ENCODE results near the gene TNP1. TPM values are rescaled to one million over a fixed set of nuclear protein-coding genes. Genes with fewer than 3 reads are reported as not detected.

TNP1 gene
- total and polyA plus RNA-seq, 2 donors from 2014 or later = not detected

DNA sequence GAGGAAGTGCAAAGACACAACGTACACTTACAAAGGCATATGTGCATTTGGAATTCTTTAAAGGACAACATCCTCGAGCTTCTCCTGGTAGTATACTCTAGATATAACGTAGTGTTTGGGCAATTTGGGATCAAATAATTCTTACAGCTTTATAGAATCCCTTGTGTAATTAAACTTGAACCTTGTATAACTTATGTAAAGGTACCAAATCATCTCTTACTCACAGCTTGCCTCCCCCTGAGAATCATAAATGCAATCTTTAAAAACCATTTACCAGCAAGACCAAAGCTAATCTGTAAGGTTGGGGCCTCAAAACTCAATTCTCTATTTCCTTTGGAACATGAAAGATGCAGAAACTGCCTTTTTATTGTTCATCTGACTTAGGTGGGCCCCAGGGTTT is 12.2 kb upstream of the TNP1 start:
- FAIRE-seq (no peak), DNase-seq (no peak)
- TF ChIP-seq, protein P1, sequence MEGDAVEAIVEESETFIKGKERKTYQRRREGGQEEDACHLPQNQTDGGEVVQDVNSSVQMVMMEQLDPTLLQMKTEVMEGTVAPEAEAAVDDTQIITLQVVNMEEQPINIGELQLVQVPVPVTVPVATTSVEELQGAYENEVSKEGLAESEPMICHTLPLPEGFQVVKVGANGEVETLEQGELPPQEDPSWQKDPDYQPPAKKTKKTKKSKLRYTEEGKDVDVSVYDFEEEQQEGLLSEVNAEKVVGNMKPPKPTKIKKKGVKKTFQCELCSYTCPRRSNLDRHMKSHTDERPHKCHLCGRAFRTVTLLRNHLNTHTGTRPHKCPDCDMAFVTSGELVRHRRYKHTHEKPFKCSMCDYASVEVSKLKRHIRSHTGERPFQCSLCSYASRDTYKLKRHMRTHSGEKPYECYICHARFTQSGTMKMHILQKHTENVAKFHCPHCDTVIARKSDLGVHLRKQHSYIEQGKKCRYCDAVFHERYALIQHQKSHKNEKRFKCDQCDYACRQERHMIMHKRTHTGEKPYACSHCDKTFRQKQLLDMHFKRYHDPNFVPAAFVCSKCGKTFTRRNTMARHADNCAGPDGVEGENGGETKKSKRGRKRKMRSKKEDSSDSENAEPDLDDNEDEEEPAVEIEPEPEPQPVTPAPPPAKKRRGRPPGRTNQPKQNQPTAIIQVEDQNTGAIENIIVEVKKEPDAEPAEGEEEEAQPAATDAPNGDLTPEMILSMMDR (IDR thresholded peaks at IDR 0.05; ENCODE audit: borderline replicate concordance, extremely low read depth, insufficient read depth) = no peak
- H3K4me1 ChIP-seq (ENCODE audit: control insufficient read depth in 2 of 3, insufficient read depth in 2 of 3, low read depth in 1 of 3, low read length in 3 of 3) = peaks cover 0 to 4% (median 0%) of the 10 kb centered on the region in 3 donors
- no peak overlapping the region for H3K9ac ChIP-seq (ENCODE audit: low read length in 3 of 3)
- H3K27ac ChIP-seq (ENCODE audit: low read depth in 2 of 2, low read length in 2 of 2) = no peak overlapping the region
- intact Hi-C loops (cut with DNase I) = no loop called here
- H3K9me3 ChIP-seq (ENCODE audit: control insufficient read depth in 2 of 3, insufficient read depth in 1 of 3, low read length in 3 of 3) = no peaks in the 10 kb centered on the region
- no peaks in the 10 kb centered on the region for H3K36me3 ChIP-seq (ENCODE audit: control insufficient read depth in 2 of 3, insufficient read depth in 3 of 3, low read length in 3 of 3)
- H3K27me3 ChIP-seq (ENCODE audit: control insufficient read depth, insufficient read depth, low read length) = no peaks in the 10 kb centered on the region
- no peak overlapping the region for H3K4me3 ChIP-seq (ENCODE audit: low read length in 3 of 3)

DNA sequence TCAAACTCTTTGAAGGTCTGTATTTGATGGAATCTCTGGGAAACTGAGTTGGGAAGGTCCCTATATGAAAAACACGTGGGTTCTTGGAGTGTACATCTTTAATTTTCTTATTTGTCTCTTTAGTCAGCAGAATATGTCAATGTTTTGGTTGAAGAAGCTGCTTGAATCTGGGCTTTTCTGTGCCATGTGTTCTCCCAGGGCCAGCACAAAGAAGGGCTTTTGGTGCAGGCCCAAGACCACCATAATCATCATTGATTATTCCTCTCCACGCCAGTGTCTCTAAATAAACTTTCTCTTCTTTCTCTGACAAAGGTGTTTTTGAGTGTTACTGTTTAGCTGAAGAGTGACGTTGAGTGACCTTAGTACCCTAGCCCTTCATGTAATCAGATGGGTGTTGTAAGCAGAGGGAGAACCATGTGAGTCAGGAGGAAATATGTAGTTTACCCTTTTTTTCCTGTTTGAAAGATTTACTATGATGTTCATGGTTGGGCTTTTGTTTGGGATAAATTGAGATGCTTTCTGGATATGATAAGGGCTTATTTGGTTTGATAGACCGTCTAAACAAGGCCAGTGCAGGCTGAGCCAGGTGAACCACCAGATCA is 11.6 kb upstream of the TNP1 start:
- Histone ChIP-seq H3K4me1 (ENCODE audit: control insufficient read depth in 2 of 3, insufficient read depth in 2 of 3, low read depth in 1 of 3, low read length in 3 of 3) (peaks cover 0 to 4% (median 0%) of the 10 kb centered on the region in 3 donors), H3K27ac (ENCODE audit: low read depth in 2 of 2, low read length in 2 of 2) (no peak overlapping the region), H3K9me3 (ENCODE audit: control insufficient read depth in 2 of 3, insufficient read depth in 1 of 3, low read length in 3 of 3) (no peaks in the 10 kb centered on the region), H3K9ac (ENCODE audit: low read length in 3 of 3) (no peak overlapping the region), H3K4me3 (ENCODE audit: low read length in 3 of 3) (no peak overlapping the region), H3K27me3 (ENCODE audit: control insufficient read depth, insufficient read depth, low read length) (no peaks in the 10 kb centered on the region), H3K36me3 (ENCODE audit: control insufficient read depth in 2 of 3, insufficient read depth in 3 of 3, low read length in 3 of 3) (no peaks in the 10 kb centered on the region)
- FAIRE-seq = no peak
- intact Hi-C loops (cut with DNase I) = no loop called here
- TF ChIP-seq, protein P1 (IDR thresholded peaks at IDR 0.05; ENCODE audit: borderline replicate concordance, extremely low read depth, insufficient read depth) = no peak
- DNase-seq = no peak

DNA sequence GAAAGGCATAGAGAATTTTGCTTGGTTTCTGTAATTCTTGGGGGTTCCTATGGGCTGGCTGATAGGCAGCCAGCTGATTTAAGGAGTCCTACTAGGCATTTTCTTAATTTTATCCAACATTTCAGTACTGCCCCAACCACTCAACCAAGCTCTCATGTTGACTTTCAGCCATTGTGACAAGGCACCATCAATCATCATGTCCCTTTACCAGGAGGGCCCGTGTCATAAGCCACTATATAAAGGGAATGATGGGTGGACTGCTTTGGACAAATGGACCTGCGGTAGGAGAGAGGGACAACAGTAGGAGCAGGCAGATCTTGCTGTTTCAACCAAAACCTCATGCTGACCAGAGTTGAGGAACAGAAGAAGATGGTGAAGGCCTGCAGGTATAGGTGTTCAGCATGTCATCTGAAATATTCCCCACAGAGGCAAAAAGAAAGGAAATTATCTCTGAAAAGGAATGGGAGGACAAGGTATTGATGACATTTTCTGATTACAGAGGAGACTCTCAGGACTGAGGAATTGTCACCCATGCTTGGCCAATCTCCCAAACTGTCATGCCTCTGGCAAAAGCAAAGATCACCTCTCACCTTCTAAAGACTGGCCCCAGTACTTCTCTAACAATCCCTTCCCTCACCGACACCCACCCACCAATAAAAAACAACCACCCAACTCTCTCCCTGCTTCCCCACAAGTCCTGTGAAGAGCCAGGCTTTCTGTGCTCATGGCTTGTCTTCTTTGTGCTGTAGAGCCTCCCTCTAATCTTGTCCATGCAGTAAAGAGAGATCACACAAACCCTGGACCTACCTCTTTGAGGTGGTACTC is 10.9 kb upstream of the TNP1 start:
- Histone ChIP-seq H3K4me3 (ENCODE audit: low read length in 3 of 3) (no peak overlapping the region), H3K36me3 (ENCODE audit: control insufficient read depth in 2 of 3, insufficient read depth in 3 of 3, low read length in 3 of 3) (no peaks in the 10 kb centered on the region), H3K27ac (ENCODE audit: low read depth in 2 of 2, low read length in 2 of 2) (no peak overlapping the region), H3K9me3 (ENCODE audit: control insufficient read depth in 2 of 3, insufficient read depth in 1 of 3, low read length in 3 of 3) (no peaks in the 10 kb centered on the region), H3K9ac (ENCODE audit: low read length in 3 of 3) (no peak overlapping the region), H3K4me1 (ENCODE audit: control insufficient read depth in 2 of 3, insufficient read depth in 2 of 3, low read depth in 1 of 3, low read length in 3 of 3) (peaks cover 0 to 4% (median 0%) of the 10 kb centered on the region in 3 donors), H3K27me3 (ENCODE audit: control insufficient read depth, insufficient read depth, low read length) (no peaks in the 10 kb centered on the region)
- FAIRE-seq (no peak), DNase-seq (no peak)
- TF ChIP-seq, protein P1 (IDR thresholded peaks at IDR 0.05; ENCODE audit: borderline replicate concordance, extremely low read depth, insufficient read depth) = no peak
- intact Hi-C loops (cut with DNase I) = no loop called here
